SK-N-MC (cell line): ENCODE data around the gene RPP25L.

Experiments used
- EZH2 ChIP-seq: fragments of 200-600 bp; sonication (generic); IDR thresholded peaks from one replicate; pipeline ENCODE4 v1.6.1; 2017; ENCODE audit warnings: antibody characterized with exemption
- POLR2AphosphoS5 ChIP-seq: IDR thresholded peaks from 2 replicates; pipeline ENCODE4 v1.6.1; 2012; ENCODE audit warnings: mild to moderate bottlenecking, low read depth, low read length, borderline replicate concordance

GRCh38 chr9:34591917-34592866, 19.7 kb downstream of the RPP25L start:
- TF ChIP-seq POLR2AphosphoS5 (no peak), EZH2 (no peak)
